Muscle of back (tissue), 11 donors: ENCODE measurements around the gene SKIL. TPM values are rescaled to one million over a fixed set of nuclear protein-coding genes. Genes with fewer than 3 reads are reported as not detected.
A peak's percentile ranks its signal among the peaks of the same experiment; 100 is the strongest.

Source experiments
- DNase-seq, 3 donors: peaks; one replicate each; pipeline versions ENCODE4 v3.0.0 to v3.0.0-alpha.2; 2013
- polyA plus RNA-seq, 10 donors: library from polyadenylated mRNA; unstranded; fragments of 120-200 nt; gene quantifications; one replicate each; pipeline ENCODE4 v1.2.1, GENCODE V29; 2013; ENCODE audit not compliant: insufficient read length in 10 of 10

SKIL gene
- polyA plus RNA-seq, 10 donors, result 19.1 to 32.6 (median 21.6) TPM

GRCh38 chr3:170344971-170345370 is 12.5 kb upstream of the SKIL start:
- DNase-seq, result no peak

GRCh38 chr3:170346481-170347392 is 10.8 kb upstream of the SKIL start:
- DNase-seq, result no peak

- peak in 1 of 3 donors; percentile 55 for DNase-seq
Observed at GRCh38 chr3:170350515-170351413, 6.8 kb upstream of the SKIL start.

GRCh38 chr3:170352936-170353335 is 4.6 kb upstream of the SKIL start:
- DNase-seq, result no peak

- no peak for DNase-seq
Observed at GRCh38 chr3:170353485-170353884, 4.0 kb upstream of the SKIL start.

GRCh38 chr3:170354760-170355159 is 2.8 kb upstream of the SKIL start:
- DNase-seq, result no peak

- peak; percentile 60 to 93 (median 73) for DNase-seq
Observed at GRCh38 chr3:170355738-170356595, 1.5 kb upstream of the SKIL start.

- peak in 2 of 3 donors; percentile 84 to 89 for DNase-seq
Observed at GRCh38 chr3:170356596-170357175, 829 bp upstream of the SKIL start.

- peak; percentile 64 to 85 (median 79) for DNase-seq
Observed at GRCh38 chr3:170358042-170359010, 811 bp downstream of the SKIL start.

GRCh38 chr3:170359178-170359704 is 1.7 kb downstream of the SKIL start:
- DNase-seq, result no peak

- DNase-seq, result no peak
Observed at GRCh38 chr3:170360466-170360865, 3.0 kb downstream of the SKIL start.

- no peak for DNase-seq
Observed at GRCh38 chr3:170360916-170361315, 3.4 kb downstream of the SKIL start.

- no peak for DNase-seq
Observed at GRCh38 chr3:170361711-170362110, 4.2 kb downstream of the SKIL start.

- no peak for DNase-seq
Observed at GRCh38 chr3:170363471-170363994, 6.0 kb downstream of the SKIL start.

GRCh38 chr3:170364965-170365364 is 7.5 kb downstream of the SKIL start:
- no peak for DNase-seq

GRCh38 chr3:170367797-170368196 is 10.3 kb downstream of the SKIL start:
- DNase-seq, result no peak

GRCh38 chr3:170368921-170369320 is 11.4 kb downstream of the SKIL start:
- DNase-seq, result no peak

- no peak for DNase-seq
Observed at GRCh38 chr3:170372190-170372879, 14.8 kb downstream of the SKIL start.

- no peak for DNase-seq
Observed at GRCh38 chr3:170383567-170383966, 26.1 kb downstream of the SKIL start.
